GM20431 (cell line): ENCODE data around the gene COL1A1.

ENCODE experiments used
- in situ Hi-C: fragments of 300-500 bp; cut with MseI, MboI; formaldehyde crosslinking; loops from one replicate; pipeline ENCODE4 v1.15.0; 2020; ENCODE audit warnings: low sequenced_read_pairs; ENCODE audit not compliant: unreplicated experiment

The COL1A1 gene

GRCh38 chr17:50147841-50148225, 53.6 kb downstream of the COL1A1 start:
- in situ Hi-C loops, result no loop called here

- in situ Hi-C loops, result no loop called here
Measured at GRCh38 chr17:50146927-50147665, 54.3 kb downstream of the COL1A1 start.

GRCh38 chr17:50146230-50146926, 55.1 kb downstream of the COL1A1 start:
- in situ Hi-C loops, result no loop called here

- in situ Hi-C loops, result no loop called here
Measured at GRCh38 chr17:50145532-50146229, 55.8 kb downstream of the COL1A1 start.

GRCh38 chr17:50144845-50145531, 56.4 kb downstream of the COL1A1 start:
- in situ Hi-C loops, result no loop called here

- in situ Hi-C loops, result no loop called here
Measured at GRCh38 chr17:50144355-50144754, 57.1 kb downstream of the COL1A1 start.

- in situ Hi-C loops, result no loop called here
Measured at GRCh38 chr17:50143461-50144176, 57.8 kb downstream of the COL1A1 start.

GRCh38 chr17:50141745-50142110, 59.7 kb downstream of the COL1A1 start:
- in situ Hi-C loops, result no loop called here

- in situ Hi-C loops, result no loop called here
Measured at GRCh38 chr17:50141026-50141744, 60.2 kb downstream of the COL1A1 start.

- in situ Hi-C loops, result no loop called here
Measured at GRCh38 chr17:50139950-50140885, 61.2 kb downstream of the COL1A1 start.

GRCh38 chr17:50139185-50139783, 62.1 kb downstream of the COL1A1 start:
- in situ Hi-C loops, result no loop called here

- in situ Hi-C loops, result no loop called here
Measured at GRCh38 chr17:50137042-50137441, 64.4 kb downstream of the COL1A1 start.

GRCh38 chr17:50136096-50136687, 65.2 kb downstream of the COL1A1 start:
- in situ Hi-C loops, result no loop called here

GRCh38 chr17:50135316-50136095, 65.9 kb downstream of the COL1A1 start:
- in situ Hi-C loops, result no loop called here

GRCh38 chr17:50134206-50135110, 67.0 kb downstream of the COL1A1 start:
- in situ Hi-C loops, result no loop called here

GRCh38 chr17:50133769-50134099, 67.7 kb downstream of the COL1A1 start:
- in situ Hi-C loops, result no loop called here
